ENCODE measurements around the gene IFNA7. TPM values are rescaled to one million over a fixed set of nuclear protein-coding genes. Genes with fewer than 3 reads are reported as not detected.
"Not testable (repeated sequence)": the region's sequence is repeated elsewhere in the genome, so short reads cannot be mapped to it uniquely, and the experiment has no call there.

The IFNA7 gene
- total and polyA plus RNA-seq, 8 donors: not detected

GRCh38 chr9:21212160-21212559 lies 10.2 kb upstream of the IFNA7 start:
- H3K4me3 ChIP-seq; H3K4me1 ChIP-seq; H3K36me3 ChIP-seq; intact Hi-C loops (cut with DNase I; ENCODE audit: low total_unique reads); DNase-seq; H3K27me3 ChIP-seq; H3K9me3 ChIP-seq; H3K27ac ChIP-seq: not testable (repeated sequence)
- WGBS, 5 donors: 54 to 78% (median 60%) methylated on average over 1 to 2 of the region's 2 CpGs

DNA sequence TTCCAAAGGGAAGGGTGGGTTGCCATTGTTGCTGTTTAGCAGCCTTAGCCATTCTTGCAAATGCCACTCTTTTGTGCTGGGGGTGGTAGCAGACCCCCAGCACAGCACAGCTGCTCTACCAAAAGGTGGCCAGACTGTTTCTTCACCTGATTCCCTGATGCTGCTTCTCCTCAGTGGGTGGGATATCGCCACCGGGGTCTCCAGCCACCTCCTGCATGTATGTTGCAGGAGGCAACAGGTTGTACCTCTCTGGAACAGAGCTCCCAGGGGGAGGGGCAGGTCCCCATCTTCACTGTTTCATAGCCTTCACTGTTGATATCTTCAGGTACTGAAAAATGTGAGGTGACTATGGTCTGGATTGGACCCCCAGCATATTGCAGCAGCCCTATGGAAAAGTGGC lies 8.8 kb upstream of the IFNA7 start:
- H3K9me3 ChIP-seq; intact Hi-C loops (cut with DNase I; ENCODE audit: low total_unique reads); H3K27me3 ChIP-seq; H3K27ac ChIP-seq; DNase-seq; H3K4me3 ChIP-seq; H3K36me3 ChIP-seq; H3K4me1 ChIP-seq: not testable (repeated sequence)
- 82 to 90% (median 85%) methylated on average over 2 of the region's 2 CpGs; no CpG with 5 or more reads in 1 of the 5 donors for WGBS, 5 donors

DNA sequence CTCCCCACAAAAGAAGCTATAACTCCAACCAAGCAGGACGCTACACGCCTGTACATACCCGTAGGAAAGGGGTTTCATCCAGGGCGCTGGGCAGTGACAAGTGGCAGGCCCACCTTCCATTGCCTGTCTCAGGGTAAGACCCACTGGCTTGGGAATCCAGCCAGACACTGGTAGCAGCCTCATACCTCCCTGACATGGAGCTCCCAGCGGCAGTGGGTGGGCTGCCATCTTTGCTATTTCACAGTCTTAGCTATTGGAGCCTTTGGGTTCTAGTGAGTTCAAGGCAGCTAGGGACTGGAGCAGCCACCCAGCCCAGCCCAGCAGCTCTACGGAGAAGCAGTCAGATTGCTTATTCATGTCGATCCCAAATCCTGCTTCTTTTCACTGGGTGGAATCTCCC lies 8.3 kb upstream of the IFNA7 start:
- 86 to 97% (median 93%) methylated on average over 3 to 7 of the region's 7 CpGs for WGBS, 5 donors
- no peak overlapping the region for H3K4me3 ChIP-seq
- H3K27ac ChIP-seq: no peak overlapping the region
- DNase-seq: no peak
- TF ChIP-seq POLR2A (IDR thresholded peaks at IDR 0.05) (no peak), EP300 (IDR thresholded peaks at IDR 0.05) (no peak), POLR2AphosphoS5 (IDR thresholded peaks at IDR 0.05) (no peak)
- TF ChIP-seq, protein P1, sequence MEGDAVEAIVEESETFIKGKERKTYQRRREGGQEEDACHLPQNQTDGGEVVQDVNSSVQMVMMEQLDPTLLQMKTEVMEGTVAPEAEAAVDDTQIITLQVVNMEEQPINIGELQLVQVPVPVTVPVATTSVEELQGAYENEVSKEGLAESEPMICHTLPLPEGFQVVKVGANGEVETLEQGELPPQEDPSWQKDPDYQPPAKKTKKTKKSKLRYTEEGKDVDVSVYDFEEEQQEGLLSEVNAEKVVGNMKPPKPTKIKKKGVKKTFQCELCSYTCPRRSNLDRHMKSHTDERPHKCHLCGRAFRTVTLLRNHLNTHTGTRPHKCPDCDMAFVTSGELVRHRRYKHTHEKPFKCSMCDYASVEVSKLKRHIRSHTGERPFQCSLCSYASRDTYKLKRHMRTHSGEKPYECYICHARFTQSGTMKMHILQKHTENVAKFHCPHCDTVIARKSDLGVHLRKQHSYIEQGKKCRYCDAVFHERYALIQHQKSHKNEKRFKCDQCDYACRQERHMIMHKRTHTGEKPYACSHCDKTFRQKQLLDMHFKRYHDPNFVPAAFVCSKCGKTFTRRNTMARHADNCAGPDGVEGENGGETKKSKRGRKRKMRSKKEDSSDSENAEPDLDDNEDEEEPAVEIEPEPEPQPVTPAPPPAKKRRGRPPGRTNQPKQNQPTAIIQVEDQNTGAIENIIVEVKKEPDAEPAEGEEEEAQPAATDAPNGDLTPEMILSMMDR (IDR thresholded peaks at IDR 0.05): no peak
- no peaks in the 10 kb centered on the region for H3K4me1 ChIP-seq
- intact Hi-C loops (cut with DNase I; ENCODE audit: low total_unique reads): no loop called here
- no peaks in the 10 kb centered on the region for H3K27me3 ChIP-seq
- no peaks in the 10 kb centered on the region for H3K9me3 ChIP-seq
- no peaks in the 10 kb centered on the region for H3K36me3 ChIP-seq

DNA sequence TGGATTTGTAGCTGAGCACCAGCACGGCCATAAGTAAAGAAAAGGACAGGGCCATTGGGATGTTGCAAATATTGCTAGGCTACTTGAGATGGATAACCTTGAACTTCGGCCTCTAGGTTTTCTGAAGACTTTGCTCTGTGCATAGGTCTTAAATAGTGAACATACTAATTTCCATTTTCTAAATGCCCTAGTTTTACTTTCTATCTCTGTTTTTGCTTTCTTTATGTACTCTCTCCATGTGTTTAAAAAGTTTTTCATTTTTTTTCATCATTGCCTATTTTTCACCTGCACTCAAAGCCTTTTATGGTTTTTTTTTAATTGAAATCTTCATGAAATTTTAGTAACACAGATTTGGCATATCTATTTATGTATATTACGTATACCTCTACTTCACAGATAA lies 5.0 kb upstream of the IFNA7 start, which contains the start of gene IFNA10:
Gene IFNA10 (minus strand): TSS at position 101 of the 400 bp plus-strand sequence. CDS start 46 bp downstream, at position 55.
- 77 to 88% (median 81%) methylated on average over 3 of the region's 3 CpGs for WGBS, 5 donors
- intact Hi-C loops (cut with DNase I; ENCODE audit: low total_unique reads); DNase-seq: not testable (repeated sequence)

DNA sequence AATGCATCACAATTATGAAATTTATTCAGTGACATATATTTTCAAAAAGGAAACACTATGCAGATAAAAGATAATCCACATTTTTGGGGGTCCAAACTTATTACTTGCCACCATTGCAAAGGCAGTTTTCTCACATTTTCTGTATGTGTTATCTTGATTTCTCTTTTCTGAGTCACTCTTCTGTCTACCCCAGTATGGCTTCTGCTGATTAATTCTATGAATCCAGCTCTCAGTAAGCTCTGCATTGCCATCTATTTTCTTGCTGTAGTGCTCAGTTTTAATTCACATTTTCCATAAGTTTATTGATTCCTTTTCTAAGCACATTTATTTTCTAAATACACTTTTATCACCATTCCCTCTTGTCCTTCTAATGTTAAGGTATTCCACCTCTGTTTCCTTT lies 3.2 kb upstream of the IFNA7 start:
- Histone ChIP-seq H3K27me3 (peaks cover 0 to 3% (median 0%) of the 10 kb centered on the region in 3 donors), H3K4me3 (no peak overlapping the region), H3K4me1 (no peaks in the 10 kb centered on the region), H3K36me3 (no peaks in the 10 kb centered on the region), H3K9me3 (no peaks in the 10 kb centered on the region), H3K27ac (no peak overlapping the region)
- no peak for TF ChIP-seq EP300 (IDR thresholded peaks at IDR 0.05)
- TF ChIP-seq POLR2AphosphoS5 (IDR thresholded peaks at IDR 0.05): no peak
- TF ChIP-seq POLR2A (IDR thresholded peaks at IDR 0.05): no peak
- TF ChIP-seq, protein P1 (IDR thresholded peaks at IDR 0.05): no peak
- intact Hi-C loops (cut with DNase I; ENCODE audit: low total_unique reads): no loop called here
- DNase-seq: no peak

More for the DNA sequence above, 5.0 kb upstream of the IFNA7 start, which contains the start of gene IFNA10:
- H3K4me1 ChIP-seq, H3K27ac ChIP-seq, H3K36me3 ChIP-seq, H3K9me3 ChIP-seq, H3K27me3 ChIP-seq, H3K4me3 ChIP-seq: not testable (repeated sequence)

DNA sequence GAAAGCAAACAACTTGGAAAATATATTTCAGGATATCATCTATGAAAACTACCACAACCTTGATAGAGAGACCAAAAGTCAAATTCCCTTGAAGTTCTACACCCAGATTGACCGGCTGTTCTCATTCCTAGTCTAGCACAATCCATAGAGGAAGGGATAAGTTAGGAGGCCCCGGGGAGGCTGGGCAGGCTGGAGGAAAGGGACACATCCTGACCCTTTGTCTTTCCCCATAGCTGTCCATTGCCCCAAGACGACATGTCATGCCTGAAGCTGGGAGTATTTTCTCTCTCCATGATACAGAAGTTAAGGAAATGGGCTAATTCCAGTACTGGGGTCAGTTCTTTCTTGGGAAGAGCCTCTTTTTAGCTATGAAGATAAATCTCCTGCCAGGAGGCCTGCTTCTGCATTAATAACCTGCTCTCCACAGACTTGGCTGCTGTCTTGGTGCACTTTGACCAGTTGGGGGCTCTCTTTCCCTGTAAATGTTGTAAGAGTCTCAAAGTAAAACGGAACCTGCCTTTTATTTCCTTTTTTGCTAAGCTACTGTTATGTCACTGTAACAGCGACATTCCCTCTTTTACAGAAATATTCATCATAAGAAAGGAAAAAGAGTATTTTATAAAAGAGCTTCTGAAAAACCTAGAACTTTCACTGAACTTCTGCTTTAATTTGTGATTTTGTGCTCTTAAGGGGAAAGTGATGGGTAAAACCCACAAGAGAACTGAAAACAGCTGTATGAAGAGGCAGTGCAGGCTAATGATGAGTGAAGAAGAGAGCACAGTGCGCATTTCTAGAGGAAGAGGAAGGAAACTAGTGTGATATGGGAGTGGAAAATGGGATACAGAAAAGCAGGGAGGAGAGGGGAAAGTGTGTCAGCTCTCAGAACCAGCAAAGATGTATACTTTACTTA lies 6.9 kb downstream of the IFNA7 start:
- TF ChIP-seq, protein P1 (IDR thresholded peaks at IDR 0.05): peak in 3 of 7 experiments; percentile 6 to 22 (median 15)
- peak in 1 of 2 donors; percentile 7 for DNase-seq
- H3K27ac ChIP-seq; H3K4me1 ChIP-seq; H3K27me3 ChIP-seq; H3K9me3 ChIP-seq; intact Hi-C loops (cut with DNase I; ENCODE audit: low total_unique reads); H3K36me3 ChIP-seq; H3K4me3 ChIP-seq: not testable (repeated sequence)
- WGBS, 5 donors: 42 to 48% (median 44%) methylated on average over 6 of the region's 6 CpGs

DNA sequence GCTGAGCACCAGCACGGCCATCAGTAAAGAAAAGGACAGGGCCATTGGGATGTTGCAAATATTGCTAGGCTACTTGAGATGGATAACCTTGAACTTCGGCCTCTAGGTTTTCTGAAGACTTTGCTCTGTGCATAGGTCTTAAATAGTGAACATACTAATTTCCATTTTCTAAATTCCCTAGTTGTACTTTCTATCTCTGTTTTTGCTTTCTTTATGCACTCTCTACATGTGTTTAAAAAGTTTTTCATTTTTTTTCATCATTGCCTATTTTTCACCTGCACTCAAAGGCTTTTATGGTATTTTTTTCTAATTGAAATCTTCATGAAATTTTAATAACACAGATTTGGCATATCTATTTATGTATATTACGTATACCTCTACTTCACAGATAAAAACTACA lies 14.5 kb downstream of the IFNA7 start, which contains the start of gene IFNA4:
Gene IFNA4 (minus strand): TSS at position 101 of the 400 bp plus-strand sequence. CDS start 56 bp downstream, at position 45.
- H3K9me3 ChIP-seq; DNase-seq; H3K4me3 ChIP-seq; H3K27ac ChIP-seq; H3K27me3 ChIP-seq; intact Hi-C loops (cut with DNase I; ENCODE audit: low total_unique reads); H3K36me3 ChIP-seq; H3K4me1 ChIP-seq: not testable (repeated sequence)
- 78 to 90% (median 80%) methylated on average over 3 of the region's 3 CpGs for WGBS, 5 donors

- WGBS, 5 donors: 31 to 43% (median 36%) methylated on average over 4 of the region's 4 CpGs
- H3K4me3 ChIP-seq; H3K27ac ChIP-seq; H3K9me3 ChIP-seq; intact Hi-C loops (cut with DNase I; ENCODE audit: low total_unique reads); H3K36me3 ChIP-seq; H3K27me3 ChIP-seq; H3K4me1 ChIP-seq: not testable (repeated sequence)
- DNase-seq: peak in 1 of 2 donors; percentile 2
Observed at GRCh38 chr9:21182810-21183736, 18.9 kb downstream of the IFNA7 start.

Data from stomach (tissue), 9 donors.